Breast epithelium (tissue), 4 donors: Measurements from ENCODE around the gene RAVER2. TPM values are rescaled to one million over a fixed set of nuclear protein-coding genes. Genes with fewer than 3 reads are reported as not detected.

Experiments used
- DNase-seq, 2 donors: peaks; one replicate each; pipeline ENCODE4 v3.0.0-alpha.2; 2019; ENCODE audit warnings: low spot score in 2 of 2
- H3K27ac ChIP-seq, 2 donors: fragments of 200-600 bp; sonication (generic) in 1 of 2; one replicate each; pipeline ENCODE4 v1.5.1; 2016 to 2019; ENCODE audit warnings: mild to moderate bottlenecking in 1 of 2
- H3K27me3 ChIP-seq, 2 donors: fragments of 200-600 bp; sonication (generic) in 1 of 2; one replicate each; pipeline versions ENCODE4 v1.5.1 to v1.6.0; 2017 to 2019; ENCODE audit warnings: control low read depth in 1 of 2, mild to moderate bottlenecking in 1 of 2
- H3K36me3 ChIP-seq: fragments of 200-600 bp; one replicate; pipeline ENCODE4 v1.5.1; 2019
- H3K4me1 ChIP-seq, 2 donors: fragments of 200-600 bp; sonication (generic); one replicate each; pipeline ENCODE4 v1.5.1; 2016 to 2019; ENCODE audit warnings: control low read depth in 1 of 2
- H3K4me3 ChIP-seq, 3 donors: fragments of 200-600 bp; sonication (generic); 1 replicate in 2 of 3; 2 replicates in 1 of 3; pipeline ENCODE4 v1.5.1; 2016 to 2019; ENCODE audit warnings: mild to moderate bottlenecking in 3 of 3, moderate library complexity in 2 of 3
- H3K9me3 ChIP-seq, 2 donors: fragments of 200-600 bp; sonication (generic) in 1 of 2; one replicate each; pipeline ENCODE4 v1.5.1; 2016 to 2019; ENCODE audit warnings: control low read depth in 1 of 2
- POLR2A ChIP-seq: fragments of 450-650 bp; IDR thresholded peaks from one replicate; pipeline ENCODE4 v1.6.1; 2016; ENCODE audit warnings: antibody characterized with exemption, mild to moderate bottlenecking, moderate library complexity
- POLR2AphosphoS5 ChIP-seq, 3 donors: sonication (generic); formaldehyde crosslinking; IDR thresholded peaks; one replicate each; pipeline ENCODE4 v1.6.1; 2017; ENCODE audit warnings: antibody characterized with exemption in 3 of 3
- intact Hi-C: fragments of 100-400 bp; cut with DNase I; formaldehyde crosslinking; loops from one replicate; pipeline ENCODE4 v1.15.1; 2023; ENCODE audit warnings: low total_unique reads
- total RNA-seq, 3 donors: library from RNA; depleted of rRNA; stranded (reverse); fragments of >200 nt; gene quantifications; one replicate each; pipeline ENCODE4 v1.1.0, GENCODE V29; 2016
- TF ChIP-seq, protein P1 (sequence below), 3 donors: fragments of 450-650 bp; IDR thresholded peaks; one replicate each; pipeline ENCODE4 v1.5.1; 2016 to 2017; ENCODE audit warnings: antibody characterized with exemption in 3 of 3, mild to moderate bottlenecking in 3 of 3, moderate library complexity in 3 of 3

Gene RAVER2
- total RNA-seq, 3 donors from 2014 or later: 6.6 to 21.1 (median 17.0) TPM

DNA sequence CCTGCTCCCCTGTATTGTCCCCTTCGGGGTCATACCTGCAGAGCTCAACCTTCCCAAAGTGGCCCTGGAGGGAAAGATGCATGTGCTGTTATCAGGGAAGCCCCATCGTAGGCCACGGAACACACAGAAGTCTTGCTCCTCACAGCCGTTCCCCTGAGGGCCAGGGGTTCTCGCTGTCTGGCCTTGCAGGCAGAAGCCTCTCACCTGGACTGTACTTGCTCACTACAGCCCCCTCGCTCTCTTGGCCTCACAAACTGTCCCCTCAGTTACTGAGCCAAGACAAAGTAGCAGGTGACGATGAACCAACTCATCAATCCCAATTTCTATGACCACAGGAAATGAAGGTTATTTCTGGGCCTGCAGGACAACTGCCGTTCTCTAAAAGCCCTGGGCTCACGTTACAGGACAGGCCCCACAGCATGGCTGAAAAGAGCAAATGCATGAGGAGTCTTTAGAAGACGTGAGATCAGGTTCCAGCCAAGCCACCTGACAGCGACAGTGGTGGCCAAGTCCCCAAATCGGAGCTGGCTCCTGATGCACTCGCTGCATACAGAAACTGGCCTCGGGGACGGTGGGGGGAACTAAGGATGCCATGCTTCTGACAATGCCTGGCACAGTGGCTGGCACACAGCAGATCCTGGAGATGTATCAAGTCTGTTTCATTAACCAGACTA is 95.0 kb downstream of the RAVER2 start:
- Histone ChIP-seq H3K27ac (no peak overlapping the region), H3K27me3 (no peaks in the 10 kb centered on the region), H3K9me3 (no peaks in the 10 kb centered on the region), H3K36me3 (no peaks in the 10 kb centered on the region), H3K4me1 (no peaks in the 10 kb centered on the region), H3K4me3 (no peak overlapping the region)
- no peak for DNase-seq
- no peak for TF ChIP-seq POLR2AphosphoS5 (IDR thresholded peaks at IDR 0.05)
- TF ChIP-seq, protein P1, sequence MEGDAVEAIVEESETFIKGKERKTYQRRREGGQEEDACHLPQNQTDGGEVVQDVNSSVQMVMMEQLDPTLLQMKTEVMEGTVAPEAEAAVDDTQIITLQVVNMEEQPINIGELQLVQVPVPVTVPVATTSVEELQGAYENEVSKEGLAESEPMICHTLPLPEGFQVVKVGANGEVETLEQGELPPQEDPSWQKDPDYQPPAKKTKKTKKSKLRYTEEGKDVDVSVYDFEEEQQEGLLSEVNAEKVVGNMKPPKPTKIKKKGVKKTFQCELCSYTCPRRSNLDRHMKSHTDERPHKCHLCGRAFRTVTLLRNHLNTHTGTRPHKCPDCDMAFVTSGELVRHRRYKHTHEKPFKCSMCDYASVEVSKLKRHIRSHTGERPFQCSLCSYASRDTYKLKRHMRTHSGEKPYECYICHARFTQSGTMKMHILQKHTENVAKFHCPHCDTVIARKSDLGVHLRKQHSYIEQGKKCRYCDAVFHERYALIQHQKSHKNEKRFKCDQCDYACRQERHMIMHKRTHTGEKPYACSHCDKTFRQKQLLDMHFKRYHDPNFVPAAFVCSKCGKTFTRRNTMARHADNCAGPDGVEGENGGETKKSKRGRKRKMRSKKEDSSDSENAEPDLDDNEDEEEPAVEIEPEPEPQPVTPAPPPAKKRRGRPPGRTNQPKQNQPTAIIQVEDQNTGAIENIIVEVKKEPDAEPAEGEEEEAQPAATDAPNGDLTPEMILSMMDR (IDR thresholded peaks at IDR 0.05): no peak
- TF ChIP-seq POLR2A: no peak
- intact Hi-C loops: no loop called here

DNA sequence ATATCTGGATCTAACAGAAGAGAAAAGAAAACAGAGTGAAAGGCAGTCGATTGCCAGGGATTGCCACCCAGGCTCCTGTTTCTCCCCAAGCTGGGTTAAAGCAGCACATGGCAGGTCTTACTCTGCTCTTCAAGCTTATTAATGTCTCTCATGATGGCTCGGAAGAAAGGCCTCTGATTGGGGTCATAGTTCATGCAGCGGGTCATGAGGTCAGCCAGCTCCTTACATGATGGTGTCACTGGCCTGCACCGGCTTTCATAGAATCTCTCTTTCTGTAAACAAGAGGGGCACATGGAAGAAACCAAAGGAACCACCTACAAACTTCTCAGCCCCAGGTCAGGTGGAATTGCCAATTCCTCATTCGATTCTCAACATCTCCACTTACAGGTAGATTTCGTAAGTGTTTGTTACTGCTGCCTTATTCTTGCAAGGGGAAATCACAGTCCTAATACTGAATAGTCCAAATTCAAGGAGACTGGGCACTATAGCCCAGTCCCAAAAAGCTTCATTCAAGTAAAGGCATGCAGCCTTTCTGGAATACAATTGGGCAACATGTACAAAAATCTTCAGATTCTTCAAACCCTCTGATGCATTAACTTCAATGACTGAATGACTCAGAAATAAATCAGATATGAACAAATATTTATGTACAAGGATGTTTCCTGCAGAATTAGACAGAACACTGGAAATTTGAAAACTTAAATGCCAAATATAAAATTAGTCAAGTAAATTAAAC is 96.6 kb downstream of the RAVER2 start:
- no peak overlapping the region for H3K4me3 ChIP-seq
- DNase-seq: no peak
- intact Hi-C loops: no loop called here
- no peaks in the 10 kb centered on the region for H3K36me3 ChIP-seq
- H3K9me3 ChIP-seq: no peaks in the 10 kb centered on the region
- no peaks in the 10 kb centered on the region for H3K4me1 ChIP-seq
- no peak overlapping the region for H3K27ac ChIP-seq
- no peak for TF ChIP-seq POLR2AphosphoS5 (IDR thresholded peaks at IDR 0.05)
- no peak for TF ChIP-seq POLR2A
- TF ChIP-seq, protein P1 (IDR thresholded peaks at IDR 0.05): no peak
- H3K27me3 ChIP-seq: no peaks in the 10 kb centered on the region

GRCh38 chr1:64842224-64842623 is 97.3 kb downstream of the RAVER2 start:
- intact Hi-C loops: no loop called here
- Histone ChIP-seq H3K4me3 (no peak overlapping the region), H3K9me3 (no peaks in the 10 kb centered on the region), H3K4me1 (no peaks in the 10 kb centered on the region), H3K36me3 (no peaks in the 10 kb centered on the region), H3K27ac (peak overlapping the region; percentile 12 to 20), H3K27me3 (no peaks in the 10 kb centered on the region)
- TF ChIP-seq POLR2AphosphoS5 (IDR thresholded peaks at IDR 0.05) (no peak), POLR2A (no peak)
- TF ChIP-seq, protein P1 (IDR thresholded peaks at IDR 0.05): no peak
- no peak for DNase-seq

GRCh38 chr1:64843675-64844074 is 98.8 kb downstream of the RAVER2 start:
- DNase-seq: no peak
- no peaks in the 10 kb centered on the region for H3K9me3 ChIP-seq
- no peaks in the 10 kb centered on the region for H3K27me3 ChIP-seq
- no peaks in the 10 kb centered on the region for H3K36me3 ChIP-seq
- intact Hi-C loops: no loop called here
- no peak overlapping the region for H3K27ac ChIP-seq
- TF ChIP-seq POLR2A (no peak), POLR2AphosphoS5 (IDR thresholded peaks at IDR 0.05) (no peak)
- TF ChIP-seq, protein P1 (IDR thresholded peaks at IDR 0.05): no peak
- no peak overlapping the region for H3K4me3 ChIP-seq
- H3K4me1 ChIP-seq: no peaks in the 10 kb centered on the region

GRCh38 chr1:64844175-64844574 is 99.3 kb downstream of the RAVER2 start:
- Histone ChIP-seq H3K4me3 (no peak overlapping the region), H3K27ac (no peak overlapping the region), H3K36me3 (no peaks in the 10 kb centered on the region), H3K27me3 (no peaks in the 10 kb centered on the region), H3K9me3 (no peaks in the 10 kb centered on the region), H3K4me1 (no peaks in the 10 kb centered on the region)
- DNase-seq: no peak
- intact Hi-C loops: no loop called here
- TF ChIP-seq, protein P1 (IDR thresholded peaks at IDR 0.05): no peak
- TF ChIP-seq POLR2A (no peak), POLR2AphosphoS5 (IDR thresholded peaks at IDR 0.05) (no peak)
